BLaER1 (cell line): Measurements from ENCODE around the gene ELMOD3.
"Not testable (repeated sequence)": the region's sequence is repeated elsewhere in the genome, so short reads cannot be mapped to it uniquely, and the experiment has no call there.

Source experiments
- H3K27ac ChIP-seq: shearing (Covaris generic); formaldehyde crosslinking; 2 replicates; pipeline ENCODE4 v1.8.1; 2022
- H3K27me3 ChIP-seq: shearing (Covaris generic); formaldehyde crosslinking; 2 replicates; pipeline ENCODE4 v1.8.1; 2022
- H3K36me3 ChIP-seq: shearing (Covaris generic); formaldehyde crosslinking; 2 replicates; pipeline ENCODE4 v1.8.1; 2022
- H3K4me1 ChIP-seq: shearing (Covaris generic); formaldehyde crosslinking; 2 replicates; pipeline ENCODE4 v1.8.1; 2022
- H3K4me2 ChIP-seq: shearing (Covaris generic); formaldehyde crosslinking; 2 replicates; pipeline ENCODE4 v1.8.1; 2022
- H3K4me3 ChIP-seq: shearing (Covaris generic); formaldehyde crosslinking; 2 replicates; pipeline ENCODE4 v1.8.1; 2022
- H3K9ac ChIP-seq: shearing (Covaris generic); formaldehyde crosslinking; 2 replicates; pipeline ENCODE4 v1.8.1; 2022
- H3K9me3 ChIP-seq: shearing (Covaris generic); formaldehyde crosslinking; 2 replicates; pipeline ENCODE4 v1.8.1; 2022
- H4K20me1 ChIP-seq: shearing (Covaris generic); formaldehyde crosslinking; 2 replicates; pipeline ENCODE4 v1.8.1; 2022
- Cebpa-rat ChIP-seq: shearing (Covaris generic); IDR thresholded peaks from 2 replicates; pipeline ENCODE4 v1.8.1; 2022

ELMOD3 gene

GRCh38 chr2:85327822-85328617 lies 26.5 kb upstream of the ELMOD3 start, which contains the start of gene TGOLN2:
TGOLN2 (minus strand) TSS chr2:85327989; CDS start chr2:85327962, 27 bp downstream.
- H4K20me1 ChIP-seq: peaks cover 43% of the 10 kb centered on the region
- TF ChIP-seq Cebpa-rat: no peak

GRCh38 chr2:85329181-85329651 lies 25.4 kb upstream of the ELMOD3 start:
- Histone ChIP-seq H3K4me1 (peaks cover 33% of the 10 kb centered on the region), H3K9ac (peak overlapping the region; percentile 98), H3K36me3 (peaks cover 24% of the 10 kb centered on the region), H3K27me3 (no peaks in the 10 kb centered on the region), H3K4me3 (0 out of 2 replicates have a peak overlapping the region, but pooled peaks have one; percentile 79), H3K9me3 (peaks cover 5% of the 10 kb centered on the region; the same call in 1 of the 2 replicates), H3K4me2 (peak overlapping the region; percentile 92), H3K27ac (no peak overlapping the region), H4K20me1 (peaks cover 31% of the 10 kb centered on the region)
- no peak for TF ChIP-seq Cebpa-rat

More at GRCh38 chr2:85327822-85328617, 26.5 kb upstream of the ELMOD3 start, which contains the start of gene TGOLN2:
- H3K27ac ChIP-seq: peak within 1 kb of the TSS; percentile 98
- H3K27me3 ChIP-seq: no peaks in the 10 kb centered on the region
- H3K4me2 ChIP-seq: peak within 1 kb of the TSS; percentile 92
- peak within 1 kb of the TSS; percentile 98 for H3K9ac ChIP-seq
- no peaks in the 10 kb centered on the region for H3K9me3 ChIP-seq
- peaks cover 45% of the 10 kb centered on the region for H3K4me1 ChIP-seq
- peak within 1 kb of the TSS; percentile 79 for H3K4me3 ChIP-seq
- H3K36me3 ChIP-seq: peaks cover 36% of the 10 kb centered on the region

GRCh38 chr2:85329701-85330100 lies 24.9 kb upstream of the ELMOD3 start:
- peaks cover 26% of the 10 kb centered on the region for H4K20me1 ChIP-seq
- H3K27ac ChIP-seq, H3K9ac ChIP-seq, H3K27me3 ChIP-seq, H3K4me3 ChIP-seq, H3K9me3 ChIP-seq: not testable (repeated sequence)
- H3K36me3 ChIP-seq: peaks cover 19% of the 10 kb centered on the region
- peak overlapping the region; percentile 92; the same call in 1 of the 2 replicates for H3K4me2 ChIP-seq
- H3K4me1 ChIP-seq: peaks cover 28% of the 10 kb centered on the region

GRCh38 chr2:85330839-85331636 lies 23.5 kb upstream of the ELMOD3 start:
- H3K27me3 ChIP-seq: no peaks in the 10 kb centered on the region
- no peak overlapping the region for H3K4me3 ChIP-seq
- peaks cover 5% of the 10 kb centered on the region; the same call in 1 of the 2 replicates for H3K9me3 ChIP-seq
- peaks cover 15% of the 10 kb centered on the region for H3K4me1 ChIP-seq
- H3K27ac ChIP-seq: no peak overlapping the region
- peaks cover 5% of the 10 kb centered on the region for H3K36me3 ChIP-seq
- no peak overlapping the region for H3K9ac ChIP-seq
- peaks cover 13% of the 10 kb centered on the region for H4K20me1 ChIP-seq
- TF ChIP-seq Cebpa-rat: no peak
- no peak overlapping the region for H3K4me2 ChIP-seq

GRCh38 chr2:85333877-85334276 lies 20.7 kb upstream of the ELMOD3 start:
- H3K4me1 ChIP-seq, H3K4me3 ChIP-seq, H3K27ac ChIP-seq, H4K20me1 ChIP-seq, H3K36me3 ChIP-seq, H3K9ac ChIP-seq, H3K27me3 ChIP-seq, H3K9me3 ChIP-seq, H3K4me2 ChIP-seq: not testable (repeated sequence)

- TF ChIP-seq Cebpa-rat: no peak
- Histone ChIP-seq H3K27ac (no peak overlapping the region), H3K36me3 (no peaks in the 10 kb centered on the region), H3K27me3 (no peaks in the 10 kb centered on the region), H3K4me3 (no peak overlapping the region), H3K9me3 (peaks cover 5% of the 10 kb centered on the region; the same call in 1 of the 2 replicates), H3K4me2 (no peak overlapping the region), H3K9ac (no peak overlapping the region), H4K20me1 (no peaks in the 10 kb centered on the region), H3K4me1 (no peaks in the 10 kb centered on the region)
Measured at GRCh38 chr2:85334928-85335327, 19.6 kb upstream of the ELMOD3 start.

GRCh38 chr2:85340034-85340892 lies 14.3 kb upstream of the ELMOD3 start:
- Histone ChIP-seq H3K4me3 (no peak overlapping the region), H3K27ac (no peak overlapping the region), H3K9ac (no peak overlapping the region), H3K4me2 (no peak overlapping the region), H3K4me1 (no peaks in the 10 kb centered on the region), H4K20me1 (peaks cover 5% of the 10 kb centered on the region; the same call in 1 of the 2 replicates), H3K36me3 (peaks cover 31% of the 10 kb centered on the region), H3K9me3 (no peaks in the 10 kb centered on the region), H3K27me3 (no peaks in the 10 kb centered on the region)
- no peak for TF ChIP-seq Cebpa-rat

GRCh38 chr2:85341269-85342029 lies 13.1 kb upstream of the ELMOD3 start:
- TF ChIP-seq Cebpa-rat: no peak
- Histone ChIP-seq H3K4me1 (no peaks in the 10 kb centered on the region), H3K4me3 (no peak overlapping the region), H3K27ac (no peak overlapping the region), H3K9ac (no peak overlapping the region), H3K9me3 (no peaks in the 10 kb centered on the region), H3K36me3 (peaks cover 43% of the 10 kb centered on the region), H3K27me3 (no peaks in the 10 kb centered on the region), H4K20me1 (peaks cover 5% of the 10 kb centered on the region; the same call in 1 of the 2 replicates), H3K4me2 (no peak overlapping the region)
